ENCODE measurements around the gene MRPL32.

The MRPL32 gene

GRCh38 chr7:42947521-42947920 is 15.3 kb downstream of the MRPL32 start:
- Histone ChIP-seq H3K36me3 (ENCODE audit: insufficient read depth, low read length) (no peaks in the 10 kb centered on the region), H3K27ac (no peak overlapping the region), H3K9me3 (ENCODE audit: low read depth, low read length) (no peaks in the 10 kb centered on the region), H3K4me3 (no peak overlapping the region), H3K9ac (ENCODE audit: insufficient read length) (no peak overlapping the region)
- TF ChIP-seq FOXP2 (optimal IDR thresholded peaks at IDR 0.05; ENCODE audit: control extremely low read depth, extremely low read length, insufficient read depth) (no peak), POLR2AphosphoS5 (IDR thresholded peaks at IDR 0.05; ENCODE audit: borderline replicate concordance, low read depth, low read length) (no peak), EZH2 (IDR thresholded peaks at IDR 0.05) (no peak)
- DNase-seq (ENCODE audit: low read depth, low spot score) = no peak

GRCh38 chr7:42950417-42950816 is 18.2 kb downstream of the MRPL32 start:
- Histone ChIP-seq H3K27ac (no peak overlapping the region), H3K36me3 (ENCODE audit: insufficient read depth, low read length) (no peaks in the 10 kb centered on the region), H3K9me3 (ENCODE audit: low read depth, low read length) (no peaks in the 10 kb centered on the region), H3K4me3 (no peak overlapping the region), H3K9ac (ENCODE audit: insufficient read length) (no peak overlapping the region)
- DNase-seq (ENCODE audit: low read depth, low spot score) = no peak
- TF ChIP-seq FOXP2 (optimal IDR thresholded peaks at IDR 0.05; ENCODE audit: control extremely low read depth, extremely low read length, insufficient read depth) (no peak), POLR2AphosphoS5 (IDR thresholded peaks at IDR 0.05; ENCODE audit: borderline replicate concordance, low read depth, low read length) (no peak), EZH2 (IDR thresholded peaks at IDR 0.05) (no peak)

DNA sequence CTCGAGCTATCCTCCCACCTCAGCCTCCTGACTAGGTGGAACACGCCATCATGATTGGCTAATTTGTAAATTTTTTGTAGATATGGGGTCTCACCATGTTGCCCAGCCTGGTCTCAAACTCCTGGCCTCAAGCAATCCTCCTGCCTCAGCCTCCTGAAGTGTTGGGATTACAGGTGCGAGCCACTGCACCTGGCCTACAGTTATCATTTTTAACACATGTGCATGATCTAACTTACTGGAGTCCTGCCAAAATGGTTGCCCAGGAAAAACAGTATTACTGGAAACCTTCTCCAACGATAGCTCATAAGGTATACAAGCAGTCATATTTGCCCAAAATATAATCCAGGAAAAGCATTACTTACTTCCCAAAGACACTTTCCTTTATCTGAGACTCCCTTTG is 20.2 kb downstream of the MRPL32 start:
- Histone ChIP-seq H3K36me3 (ENCODE audit: insufficient read depth, low read length) (no peaks in the 10 kb centered on the region), H3K27ac (no peak overlapping the region), H3K9me3 (ENCODE audit: low read depth, low read length) (no peaks in the 10 kb centered on the region), H3K9ac (ENCODE audit: insufficient read length) (no peak overlapping the region), H3K4me3 (no peak overlapping the region)
- DNase-seq (ENCODE audit: low read depth, low spot score) = no peak
- TF ChIP-seq POLR2AphosphoS5 (IDR thresholded peaks at IDR 0.05; ENCODE audit: borderline replicate concordance, low read depth, low read length) (no peak), FOXP2 (optimal IDR thresholded peaks at IDR 0.05; ENCODE audit: control extremely low read depth, extremely low read length, insufficient read depth) (no peak), EZH2 (IDR thresholded peaks at IDR 0.05) (no peak)

- Histone ChIP-seq H3K9ac (ENCODE audit: insufficient read length) (no peak overlapping the region), H3K4me3 (no peak overlapping the region), H3K9me3 (ENCODE audit: low read depth, low read length) (no peaks in the 10 kb centered on the region), H3K27ac (no peak overlapping the region), H3K36me3 (ENCODE audit: insufficient read depth, low read length) (no peaks in the 10 kb centered on the region)
- TF ChIP-seq FOXP2 (optimal IDR thresholded peaks at IDR 0.05; ENCODE audit: control extremely low read depth, extremely low read length, insufficient read depth) (no peak), POLR2AphosphoS5 (IDR thresholded peaks at IDR 0.05; ENCODE audit: borderline replicate concordance, low read depth, low read length) (no peak), EZH2 (IDR thresholded peaks at IDR 0.05) (no peak)
- no peak for DNase-seq (ENCODE audit: low read depth, low spot score)
These were observed 21.8 kb downstream of the MRPL32 start for GRCh38 chr7:42953994-42954393.

DNA sequence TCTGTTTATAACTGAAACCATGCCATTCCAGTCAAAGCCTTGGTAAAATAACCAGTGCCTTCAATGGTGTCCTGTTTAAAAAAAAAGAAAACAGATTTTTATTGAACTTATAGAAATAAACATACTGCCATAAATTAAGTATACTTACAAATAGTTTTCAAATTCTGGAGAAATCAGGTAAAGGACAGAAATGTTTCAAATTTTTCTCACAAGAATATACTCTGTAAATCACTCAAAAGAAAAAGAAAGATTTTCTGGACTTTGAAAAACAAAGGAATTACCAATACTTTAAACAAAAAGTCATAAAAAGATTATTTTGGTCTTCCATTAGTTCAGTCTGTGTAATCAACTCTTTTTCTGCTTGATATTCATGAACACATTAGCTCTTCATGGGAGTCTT is 23.9 kb downstream of the MRPL32 start:
- no peak for TF ChIP-seq FOXP2 (optimal IDR thresholded peaks at IDR 0.05; ENCODE audit: control extremely low read depth, extremely low read length, insufficient read depth)
- no peak for TF ChIP-seq POLR2AphosphoS5 (IDR thresholded peaks at IDR 0.05; ENCODE audit: borderline replicate concordance, low read depth, low read length)
- TF ChIP-seq EZH2 (IDR thresholded peaks at IDR 0.05) = no peak
- Histone ChIP-seq H3K27ac (no peak overlapping the region), H3K4me3 (no peak overlapping the region), H3K9ac (ENCODE audit: insufficient read length) (no peak overlapping the region), H3K9me3 (ENCODE audit: low read depth, low read length) (no peaks in the 10 kb centered on the region), H3K36me3 (ENCODE audit: insufficient read depth, low read length) (no peaks in the 10 kb centered on the region)
- DNase-seq (ENCODE audit: low read depth, low spot score) = no peak

DNA sequence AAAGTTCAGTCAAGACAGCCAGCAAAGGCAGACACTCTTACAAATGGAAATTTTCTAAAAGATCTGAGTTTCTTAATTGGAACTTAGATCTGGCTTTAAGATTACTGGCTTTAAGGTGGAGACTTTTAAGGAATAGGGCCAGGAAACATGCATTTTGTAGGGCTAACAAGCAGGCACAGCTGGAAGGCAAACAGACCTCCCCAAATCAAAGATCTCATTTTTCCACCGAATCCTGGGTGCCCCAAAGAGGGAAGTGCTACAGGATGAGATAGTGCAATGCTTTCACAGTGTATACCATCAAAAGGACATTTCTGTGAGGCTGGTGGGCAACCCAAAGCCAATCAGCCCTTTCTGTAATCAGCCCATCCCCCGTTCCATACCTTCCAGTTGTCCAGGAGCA is 27.4 kb downstream of the MRPL32 start:
- Histone ChIP-seq H3K9me3 (ENCODE audit: low read depth, low read length) (no peaks in the 10 kb centered on the region), H3K27ac (no peak overlapping the region), H3K4me3 (no peak overlapping the region), H3K36me3 (ENCODE audit: insufficient read depth, low read length) (no peaks in the 10 kb centered on the region), H3K9ac (ENCODE audit: insufficient read length) (no peak overlapping the region)
- DNase-seq (ENCODE audit: low read depth, low spot score) = no peak
- TF ChIP-seq EZH2 (IDR thresholded peaks at IDR 0.05) (no peak), POLR2AphosphoS5 (IDR thresholded peaks at IDR 0.05; ENCODE audit: borderline replicate concordance, low read depth, low read length) (no peak), FOXP2 (optimal IDR thresholded peaks at IDR 0.05; ENCODE audit: control extremely low read depth, extremely low read length, insufficient read depth) (no peak)

DNA sequence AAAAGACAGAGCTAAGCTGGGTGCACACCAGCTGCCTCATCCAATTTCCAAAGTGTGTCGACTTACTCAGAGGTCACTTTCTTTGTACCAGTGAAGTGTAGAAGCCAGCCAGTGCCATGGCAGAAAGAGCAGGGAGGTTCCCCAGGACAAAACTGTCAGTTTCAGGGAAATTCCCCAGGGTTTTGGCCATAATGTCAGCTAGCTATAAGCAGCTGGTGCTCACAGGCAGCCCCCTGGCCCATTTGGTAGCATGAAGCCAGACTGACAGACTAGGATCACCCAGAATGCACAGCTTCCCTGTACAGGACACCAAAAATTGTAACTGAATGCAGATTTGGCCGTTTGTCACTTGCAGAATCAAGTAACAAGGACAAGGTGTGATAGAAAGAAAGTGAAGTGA is 28.6 kb downstream of the MRPL32 start:
- no peak for TF ChIP-seq POLR2AphosphoS5 (IDR thresholded peaks at IDR 0.05; ENCODE audit: borderline replicate concordance, low read depth, low read length)
- no peak for TF ChIP-seq EZH2 (IDR thresholded peaks at IDR 0.05)
- no peak for TF ChIP-seq FOXP2 (optimal IDR thresholded peaks at IDR 0.05; ENCODE audit: control extremely low read depth, extremely low read length, insufficient read depth)
- Histone ChIP-seq H3K36me3 (ENCODE audit: insufficient read depth, low read length) (no peaks in the 10 kb centered on the region), H3K9me3 (ENCODE audit: low read depth, low read length) (no peaks in the 10 kb centered on the region), H3K27ac (no peak overlapping the region), H3K4me3 (no peak overlapping the region), H3K9ac (ENCODE audit: insufficient read length) (no peak overlapping the region)
- DNase-seq (ENCODE audit: low read depth, low spot score) = no peak

- Histone ChIP-seq H3K36me3 (ENCODE audit: insufficient read depth, low read length) (no peaks in the 10 kb centered on the region), H3K9ac (ENCODE audit: insufficient read length) (no peak overlapping the region), H3K9me3 (ENCODE audit: low read depth, low read length) (no peaks in the 10 kb centered on the region), H3K27ac (no peak overlapping the region), H3K4me3 (no peak overlapping the region)
- no peak for DNase-seq (ENCODE audit: low read depth, low spot score)
- TF ChIP-seq FOXP2 (optimal IDR thresholded peaks at IDR 0.05; ENCODE audit: control extremely low read depth, extremely low read length, insufficient read depth) (no peak), POLR2AphosphoS5 (IDR thresholded peaks at IDR 0.05; ENCODE audit: borderline replicate concordance, low read depth, low read length) (no peak), EZH2 (IDR thresholded peaks at IDR 0.05) (no peak)
These were observed 29.0 kb downstream of the MRPL32 start for GRCh38 chr7:42961170-42961569.

DNA sequence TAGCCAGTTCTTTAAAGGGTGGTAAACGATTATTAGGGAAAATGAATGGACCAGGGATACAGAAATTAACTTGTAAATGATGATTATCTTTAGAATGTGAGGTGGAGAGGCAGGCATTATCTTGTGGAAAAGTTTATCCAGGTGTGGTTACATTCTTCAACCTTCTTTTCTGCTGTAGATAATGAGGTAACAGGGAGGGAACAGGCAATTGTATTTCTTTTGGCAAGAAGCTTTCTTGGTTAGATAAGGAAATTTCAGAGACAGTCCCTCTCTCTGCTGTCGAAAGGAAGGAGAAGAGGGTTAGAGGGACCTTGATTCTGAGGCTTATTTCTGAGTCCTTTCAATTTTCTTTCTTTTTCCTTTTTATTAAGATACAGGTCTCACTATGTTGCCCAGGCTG is 32.1 kb downstream of the MRPL32 start:
- DNase-seq (ENCODE audit: low read depth, low spot score) = no peak
- no peak overlapping the region for H3K27ac ChIP-seq
- H3K9ac ChIP-seq (ENCODE audit: insufficient read length) = no peak overlapping the region
- no peaks in the 10 kb centered on the region for H3K9me3 ChIP-seq (ENCODE audit: low read depth, low read length)
- H3K36me3 ChIP-seq (ENCODE audit: insufficient read depth, low read length) = no peaks in the 10 kb centered on the region
- H3K4me3 ChIP-seq = no peak overlapping the region
- TF ChIP-seq POLR2AphosphoS5 (IDR thresholded peaks at IDR 0.05; ENCODE audit: borderline replicate concordance, low read depth, low read length) (no peak), EZH2 (IDR thresholded peaks at IDR 0.05) (no peak), FOXP2 (optimal IDR thresholded peaks at IDR 0.05; ENCODE audit: control extremely low read depth, extremely low read length, insufficient read depth) (no peak)

Measured in SK-N-MC (cell line).